Measurements from ENCODE around the gene LRCH1. TPM values are rescaled to one million over a fixed set of nuclear protein-coding genes. Genes with fewer than 3 reads are reported as not detected.

LRCH1 gene
- total and polyA plus RNA-seq, 4 donors: 13.4 to 19.0 (median 14.6) TPM

DNA sequence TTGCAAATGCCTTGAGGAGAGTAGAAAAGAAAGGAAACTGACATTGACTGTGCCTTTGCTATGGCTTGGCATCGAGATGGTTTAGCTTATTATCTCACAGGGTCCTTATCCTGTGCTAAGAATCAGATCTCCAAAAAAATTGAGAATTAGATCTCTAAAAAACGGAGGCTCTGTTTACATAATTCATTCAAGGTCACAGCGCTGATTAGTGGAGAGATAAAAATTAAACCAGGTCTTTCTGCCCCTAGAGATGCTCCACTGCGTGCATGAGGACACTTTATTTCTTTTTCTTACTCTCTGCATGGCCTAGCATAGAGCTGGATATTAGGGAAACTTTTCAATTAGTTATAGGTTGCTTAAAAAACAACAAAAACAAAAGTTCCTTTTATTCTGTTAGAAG, 17.3 kb downstream of the LRCH1 start:
- Histone ChIP-seq H3K27me3 (ENCODE audit: control insufficient read depth, insufficient read depth, low read length) (no peaks in the 10 kb centered on the region), H3K9me3 (ENCODE audit: control insufficient read depth, insufficient read depth, low read length) (no peaks in the 10 kb centered on the region), H3K27ac (ENCODE audit: low read depth, low read length) (no peak overlapping the region), H3K4me3 (ENCODE audit: low read depth, low read length) (no peak overlapping the region), H3K36me3 (ENCODE audit: control insufficient read depth, insufficient read depth, low read length) (no peaks in the 10 kb centered on the region), H3K4me1 (ENCODE audit: control insufficient read depth, insufficient read depth, low read length) (peaks cover 12% of the 10 kb centered on the region)
- WGBS (ENCODE audit: insufficient coverage): no CpG with 5 or more reads among the region's 4 CpGs
- DNase-seq (ENCODE audit: low read depth in 4 of 6, low spot score in 6 of 6): no peak

DNA sequence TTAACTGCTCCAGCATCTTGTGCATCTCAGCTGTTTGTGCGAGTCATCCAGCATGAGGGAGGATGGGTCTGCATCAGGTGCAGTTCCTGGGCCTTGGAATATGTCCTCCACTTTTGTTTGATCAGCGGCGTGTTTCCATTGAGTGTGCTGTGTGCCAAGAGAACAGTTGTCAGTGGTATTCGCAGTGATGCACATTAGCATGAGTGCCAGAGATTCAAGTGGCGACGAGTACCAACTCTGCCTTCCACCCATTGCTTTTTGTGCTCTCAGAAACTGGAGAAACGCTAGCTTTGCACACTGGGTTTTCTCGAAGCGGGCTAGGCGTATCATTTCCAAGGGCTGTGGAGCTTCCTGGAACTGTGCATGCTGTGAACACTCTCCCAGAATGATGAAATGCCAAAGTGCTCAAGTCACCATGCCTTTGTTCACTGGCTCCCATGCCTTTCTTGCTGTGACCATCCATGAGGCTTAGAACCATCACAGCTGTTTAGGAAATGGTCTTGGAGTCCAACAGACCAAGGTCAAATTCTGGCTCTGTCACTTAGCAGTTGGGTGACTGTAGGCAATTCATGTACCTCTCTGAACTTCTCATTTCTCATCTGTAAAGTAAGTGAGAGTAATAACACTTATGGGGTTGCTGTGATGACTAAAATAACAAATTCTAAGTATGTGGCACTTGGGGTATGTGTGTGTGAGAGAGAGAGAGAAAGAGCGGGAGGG, 18.4 kb downstream of the LRCH1 start:
- DNase-seq (ENCODE audit: low read depth in 4 of 6, low spot score in 6 of 6): peak in 2 of 6 donors; percentile 65 to 92

DNA sequence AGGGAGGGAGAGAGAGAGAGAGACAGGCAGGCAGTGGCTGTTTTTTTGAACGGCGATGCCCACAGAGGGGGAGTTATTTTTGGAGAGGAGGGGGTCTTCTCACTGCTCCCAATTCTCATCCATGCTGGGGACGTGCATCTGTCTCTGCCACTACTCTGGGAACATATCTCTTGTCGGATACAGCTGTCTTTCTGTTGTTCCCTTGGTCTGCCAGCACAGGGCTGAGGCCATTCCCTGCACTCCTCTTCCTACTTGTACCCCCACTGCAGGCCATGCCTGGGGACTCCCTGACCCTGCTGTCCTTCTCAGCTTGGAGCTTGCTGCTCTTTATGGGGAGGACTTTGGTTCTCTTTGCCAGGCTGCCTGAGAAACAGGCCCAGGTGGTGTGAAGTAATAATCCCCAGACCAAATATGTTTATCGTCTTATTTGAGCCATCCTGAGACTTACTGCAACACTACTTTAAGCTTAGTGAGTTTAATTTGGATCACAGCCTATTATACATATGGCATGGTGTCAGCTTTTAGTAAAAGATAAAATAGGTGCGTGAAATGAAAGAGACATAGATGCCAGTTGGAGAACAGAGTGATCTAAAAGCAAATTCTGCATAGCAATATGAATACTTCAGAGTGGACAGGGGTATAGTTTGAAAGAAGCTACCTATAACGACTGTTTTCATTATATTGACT, 19.1 kb downstream of the LRCH1 start:
- Histone ChIP-seq H3K36me3 (ENCODE audit: control insufficient read depth, insufficient read depth, low read length) (no peaks in the 10 kb centered on the region), H3K27me3 (ENCODE audit: control insufficient read depth, insufficient read depth, low read length) (no peaks in the 10 kb centered on the region), H3K4me1 (ENCODE audit: control insufficient read depth, insufficient read depth, low read length) (peaks cover 9% of the 10 kb centered on the region), H3K9me3 (ENCODE audit: control insufficient read depth, insufficient read depth, low read length) (no peaks in the 10 kb centered on the region), H3K27ac (ENCODE audit: low read depth, low read length) (no peak overlapping the region), H3K4me3 (ENCODE audit: low read depth, low read length) (no peak overlapping the region)
- no CpG with 5 or more reads among the region's 7 CpGs for WGBS (ENCODE audit: insufficient coverage)
- DNase-seq (ENCODE audit: low read depth in 4 of 6, low spot score in 6 of 6): peak in 2 of 6 donors; percentile 11 to 84

More for the DNA sequence above, 18.4 kb downstream of the LRCH1 start:
- Histone ChIP-seq H3K36me3 (ENCODE audit: control insufficient read depth, insufficient read depth, low read length) (no peaks in the 10 kb centered on the region), H3K4me3 (ENCODE audit: low read depth, low read length) (no peak overlapping the region), H3K27me3 (ENCODE audit: control insufficient read depth, insufficient read depth, low read length) (no peaks in the 10 kb centered on the region), H3K27ac (ENCODE audit: low read depth, low read length) (no peak overlapping the region), H3K4me1 (ENCODE audit: control insufficient read depth, insufficient read depth, low read length) (peaks cover 9% of the 10 kb centered on the region), H3K9me3 (ENCODE audit: control insufficient read depth, insufficient read depth, low read length) (no peaks in the 10 kb centered on the region)
- 56% methylated on average over 11 of the region's 11 CpGs for WGBS (ENCODE audit: insufficient coverage)

DNA sequence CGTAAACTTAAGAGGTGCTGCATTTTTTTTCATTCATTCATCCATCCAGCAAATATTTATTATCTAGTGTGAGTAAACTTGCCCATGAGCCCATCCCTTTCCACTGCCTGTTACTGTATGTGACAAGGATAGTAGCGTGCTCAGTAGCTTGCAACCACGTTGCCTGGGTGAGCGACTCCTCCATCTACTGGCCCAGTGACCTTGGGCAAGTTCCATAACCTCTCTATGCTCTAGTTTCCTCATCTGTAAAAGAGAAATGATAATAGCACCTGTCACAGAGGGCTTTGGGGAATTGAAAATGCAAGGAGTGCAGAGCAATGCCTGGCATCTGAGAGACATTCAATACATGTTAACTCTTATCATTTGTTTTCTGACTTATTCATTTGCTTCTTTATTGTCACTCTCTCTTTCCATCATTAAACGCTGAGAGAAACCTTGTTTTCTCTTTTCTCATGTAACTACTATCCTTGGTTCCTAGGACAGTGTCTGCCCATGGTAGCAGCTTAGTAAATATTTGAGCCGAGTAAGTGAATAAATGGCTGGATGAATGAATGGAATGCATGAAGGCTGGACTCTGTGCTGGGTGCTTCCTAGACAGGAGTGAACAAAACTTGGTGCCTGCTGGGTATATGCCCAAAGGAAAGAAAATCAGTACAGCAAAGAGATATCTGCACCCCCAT, 19.9 kb downstream of the LRCH1 start:
- H3K4me3 ChIP-seq (ENCODE audit: low read depth, low read length): no peak overlapping the region
- no peak overlapping the region for H3K27ac ChIP-seq (ENCODE audit: low read depth, low read length)
- peaks cover 9% of the 10 kb centered on the region for H3K4me1 ChIP-seq (ENCODE audit: control insufficient read depth, insufficient read depth, low read length)
- no peaks in the 10 kb centered on the region for H3K9me3 ChIP-seq (ENCODE audit: control insufficient read depth, insufficient read depth, low read length)
- WGBS (ENCODE audit: insufficient coverage): 67% methylated on average over 1 of the region's 6 CpGs
- no peak for DNase-seq (ENCODE audit: low read depth in 4 of 6, low spot score in 6 of 6)
- no peaks in the 10 kb centered on the region for H3K27me3 ChIP-seq (ENCODE audit: control insufficient read depth, insufficient read depth, low read length)
- H3K36me3 ChIP-seq (ENCODE audit: control insufficient read depth, insufficient read depth, low read length): no peaks in the 10 kb centered on the region

DNA sequence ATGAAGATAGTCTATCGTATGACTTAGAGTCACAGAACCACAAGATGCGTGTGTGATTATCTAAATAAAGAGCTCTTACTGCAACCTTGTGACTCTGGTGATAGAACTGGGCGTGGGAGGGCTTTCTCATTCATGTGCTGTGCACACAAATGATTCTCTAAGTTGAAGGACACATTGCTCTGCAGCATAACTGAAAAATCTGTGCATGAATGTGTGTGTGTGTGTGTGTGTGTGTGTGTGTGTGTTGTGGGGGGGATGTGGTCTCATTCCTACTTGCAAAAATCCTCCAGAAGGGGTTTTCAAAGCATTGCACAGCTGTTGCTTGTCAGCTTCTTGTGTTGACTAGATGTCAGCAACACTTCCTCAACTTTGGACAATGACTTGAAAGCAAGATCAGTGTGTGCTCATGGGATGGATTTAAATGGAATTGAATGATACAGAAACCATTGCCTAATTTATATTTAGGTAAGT, 22.4 kb downstream of the LRCH1 start:
- Histone ChIP-seq H3K27ac (ENCODE audit: low read depth, low read length) (no peak overlapping the region), H3K4me3 (ENCODE audit: low read depth, low read length) (no peak overlapping the region), H3K4me1 (ENCODE audit: control insufficient read depth, insufficient read depth, low read length) (peaks cover 10% of the 10 kb centered on the region), H3K36me3 (ENCODE audit: control insufficient read depth, insufficient read depth, low read length) (no peaks in the 10 kb centered on the region), H3K9me3 (ENCODE audit: control insufficient read depth, insufficient read depth, low read length) (no peaks in the 10 kb centered on the region), H3K27me3 (ENCODE audit: control insufficient read depth, insufficient read depth, low read length) (no peaks in the 10 kb centered on the region)
- WGBS (ENCODE audit: insufficient coverage): 95% methylated on average over 3 of the region's 3 CpGs
- no peak for DNase-seq (ENCODE audit: low read depth in 4 of 6, low spot score in 6 of 6)

DNA sequence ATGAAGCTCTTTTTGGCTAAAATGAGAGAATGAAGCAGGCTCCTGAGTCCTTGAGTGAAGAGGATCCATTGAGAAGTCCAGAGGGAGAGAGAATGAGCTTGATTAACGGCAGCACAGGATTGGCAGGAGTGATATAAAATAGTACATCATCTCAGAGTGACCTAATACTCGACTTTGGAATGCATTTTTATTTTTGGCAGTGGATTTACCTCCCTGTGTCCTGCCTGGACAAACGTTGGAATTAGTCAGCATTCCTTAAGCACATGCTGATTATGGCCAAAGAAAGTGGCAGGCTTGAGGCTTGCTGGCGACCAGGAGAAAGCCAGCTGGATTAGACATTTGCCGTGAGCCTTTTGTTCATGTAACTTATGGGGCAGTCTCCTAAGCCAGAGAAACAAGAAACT, 22.9 kb downstream of the LRCH1 start:
- no peak overlapping the region for H3K27ac ChIP-seq (ENCODE audit: low read depth, low read length)

DNA sequence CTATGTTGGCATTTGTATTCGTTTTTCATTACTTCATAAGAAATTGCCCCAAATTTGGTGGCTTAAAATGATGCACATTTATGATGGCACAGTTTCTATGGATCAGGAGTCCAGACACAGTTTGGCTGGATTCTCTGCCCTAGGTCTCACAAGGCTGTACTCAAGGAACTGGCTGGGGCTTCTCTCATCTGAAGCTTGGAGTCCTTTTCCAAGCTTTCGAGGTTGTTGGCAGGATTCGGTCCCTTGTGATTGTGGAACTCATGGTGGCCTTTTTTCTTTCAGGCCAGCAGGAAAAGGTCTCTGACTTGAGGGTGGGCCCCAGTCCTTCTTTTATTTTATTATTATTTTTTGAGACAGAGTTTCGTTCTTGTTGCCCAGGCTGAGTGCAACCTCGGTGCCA, 23.8 kb downstream of the LRCH1 start:
- WGBS (ENCODE audit: insufficient coverage): no CpG with 5 or more reads among the region's 5 CpGs
- H3K4me1 ChIP-seq (ENCODE audit: control insufficient read depth, insufficient read depth, low read length): peaks cover 8% of the 10 kb centered on the region
- H3K36me3 ChIP-seq (ENCODE audit: control insufficient read depth, insufficient read depth, low read length): no peaks in the 10 kb centered on the region
- DNase-seq (ENCODE audit: low read depth in 4 of 6, low spot score in 6 of 6): no peak
- H3K27me3 ChIP-seq (ENCODE audit: control insufficient read depth, insufficient read depth, low read length): no peaks in the 10 kb centered on the region
- H3K4me3 ChIP-seq (ENCODE audit: low read depth, low read length): no peak overlapping the region
- H3K27ac ChIP-seq (ENCODE audit: low read depth, low read length): no peak overlapping the region
- no peaks in the 10 kb centered on the region for H3K9me3 ChIP-seq (ENCODE audit: control insufficient read depth, insufficient read depth, low read length)

More for the DNA sequence above, 22.9 kb downstream of the LRCH1 start:
- peak in 2 of 6 donors; percentile 35 to 63 for DNase-seq (ENCODE audit: low read depth in 4 of 6, low spot score in 6 of 6)
- Histone ChIP-seq H3K27me3 (ENCODE audit: control insufficient read depth, insufficient read depth, low read length) (no peaks in the 10 kb centered on the region), H3K36me3 (ENCODE audit: control insufficient read depth, insufficient read depth, low read length) (no peaks in the 10 kb centered on the region), H3K9me3 (ENCODE audit: control insufficient read depth, insufficient read depth, low read length) (no peaks in the 10 kb centered on the region), H3K4me1 (ENCODE audit: control insufficient read depth, insufficient read depth, low read length) (peaks cover 10% of the 10 kb centered on the region), H3K4me3 (ENCODE audit: low read depth, low read length) (no peak overlapping the region)
- WGBS (ENCODE audit: insufficient coverage): 29% methylated on average over 4 of the region's 5 CpGs

DNA sequence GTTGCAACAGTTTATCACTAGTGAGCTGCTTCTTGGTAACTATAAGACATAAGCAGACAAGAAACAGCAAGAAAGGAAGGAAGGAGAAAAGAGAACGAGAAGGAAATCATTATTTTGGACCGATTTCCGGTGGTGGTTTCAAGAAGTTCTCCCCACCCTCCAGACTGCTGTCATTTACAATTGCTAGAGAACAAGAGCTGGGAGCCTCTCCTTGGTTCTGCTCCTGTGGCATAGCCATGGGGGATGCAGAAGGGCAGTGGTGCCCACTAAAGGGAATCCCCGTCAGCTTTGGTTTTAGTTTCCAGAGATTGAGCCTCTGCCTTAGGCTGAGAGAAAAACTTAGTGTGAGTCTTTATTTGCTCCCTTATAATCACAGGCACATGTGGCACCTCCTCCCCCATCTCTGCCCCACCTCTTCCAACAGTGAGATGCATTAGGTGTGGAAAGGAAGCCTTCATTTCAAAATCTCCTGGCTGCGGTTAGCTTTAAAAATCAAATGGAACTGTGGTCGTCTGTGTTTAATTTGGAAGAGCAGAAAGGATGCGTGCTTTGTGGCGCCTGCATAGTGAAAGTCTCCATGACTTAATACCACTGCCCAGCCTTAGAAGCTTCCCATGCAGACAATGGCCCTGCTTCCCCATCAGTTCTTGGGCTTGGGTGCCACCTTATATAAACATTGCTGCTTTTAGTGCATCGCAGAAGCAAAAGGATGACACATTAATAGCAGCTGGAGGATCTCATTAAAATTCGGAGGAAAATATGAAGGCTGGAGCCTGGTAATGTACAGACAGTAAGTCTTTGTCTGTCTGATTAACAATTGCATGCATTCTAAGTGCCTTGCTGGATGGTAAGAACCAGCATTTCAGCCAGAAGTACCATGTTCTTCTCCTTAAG, 25.0 kb downstream of the LRCH1 start:
- Histone ChIP-seq H3K27ac (ENCODE audit: low read depth, low read length) (no peak overlapping the region), H3K27me3 (ENCODE audit: control insufficient read depth, insufficient read depth, low read length) (no peaks in the 10 kb centered on the region), H3K4me1 (ENCODE audit: control insufficient read depth, insufficient read depth, low read length) (peaks cover 4% of the 10 kb centered on the region), H3K36me3 (ENCODE audit: control insufficient read depth, insufficient read depth, low read length) (no peaks in the 10 kb centered on the region), H3K4me3 (ENCODE audit: low read depth, low read length) (no peak overlapping the region), H3K9me3 (ENCODE audit: control insufficient read depth, insufficient read depth, low read length) (no peaks in the 10 kb centered on the region)
- peak in 1 of 6 donors; percentile 58 for DNase-seq (ENCODE audit: low read depth in 4 of 6, low spot score in 6 of 6)
- WGBS (ENCODE audit: insufficient coverage): no CpG with 5 or more reads among the region's 10 CpGs

DNA sequence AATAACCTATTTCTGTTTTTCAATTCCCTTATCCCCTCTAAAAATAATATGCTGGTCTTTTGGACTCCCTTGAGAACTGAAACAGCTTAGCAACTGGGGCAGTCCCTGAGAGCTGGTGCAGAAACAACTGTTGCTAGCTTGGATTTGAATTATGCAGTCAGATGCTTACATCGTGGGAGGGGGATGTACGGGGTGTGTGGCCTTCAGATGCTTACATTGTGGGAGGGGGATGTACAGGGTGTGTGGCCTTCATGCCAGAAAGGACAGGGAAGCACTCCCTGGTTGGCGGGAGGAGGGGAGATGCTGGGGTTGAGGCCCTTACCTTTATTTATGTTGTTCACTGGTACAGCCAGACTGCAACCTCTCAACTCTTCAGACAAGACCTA, 25.6 kb downstream of the LRCH1 start:
- WGBS (ENCODE audit: insufficient coverage): 20% methylated on average over 2 of the region's 3 CpGs
- Histone ChIP-seq H3K36me3 (ENCODE audit: control insufficient read depth, insufficient read depth, low read length) (no peaks in the 10 kb centered on the region), H3K27ac (ENCODE audit: low read depth, low read length) (no peak overlapping the region), H3K9me3 (ENCODE audit: control insufficient read depth, insufficient read depth, low read length) (no peaks in the 10 kb centered on the region), H3K27me3 (ENCODE audit: control insufficient read depth, insufficient read depth, low read length) (no peaks in the 10 kb centered on the region), H3K4me3 (ENCODE audit: low read depth, low read length) (no peak overlapping the region), H3K4me1 (ENCODE audit: control insufficient read depth, insufficient read depth, low read length) (peaks cover 4% of the 10 kb centered on the region)
- no peak for DNase-seq (ENCODE audit: low read depth in 4 of 6, low spot score in 6 of 6)

Measured in spinal cord (tissue), 10 donors.